ENCODE results near the gene TGFA. TPM values are rescaled to one million over a fixed set of nuclear protein-coding genes. Genes with fewer than 3 reads are reported as not detected.

The TGFA gene
- total RNA-seq, 1 experiment from 2014 or later = 50.1 TPM

- no peak overlapping the region for H2AFZ ChIP-seq (ENCODE audit: low read depth, low read length, poor library complexity, severe bottlenecking)
- no peak for TF ChIP-seq POLR2A (IDR thresholded peaks at IDR 0.05; ENCODE audit: borderline replicate concordance, extremely low read depth, insufficient read depth, insufficient read length)
- TF ChIP-seq CBX3 (IDR thresholded peaks at IDR 0.05; ENCODE audit: low read depth) = no peak
- TF ChIP-seq TCF7L2 (IDR thresholded peaks at IDR 0.05; ENCODE audit: borderline replicate concordance, extremely low read depth, insufficient read depth, insufficient read length) = no peak
- no peak for TF ChIP-seq FOSL1 (IDR thresholded peaks at IDR 0.05; ENCODE audit: low read depth)
- TF ChIP-seq, protein P1, sequence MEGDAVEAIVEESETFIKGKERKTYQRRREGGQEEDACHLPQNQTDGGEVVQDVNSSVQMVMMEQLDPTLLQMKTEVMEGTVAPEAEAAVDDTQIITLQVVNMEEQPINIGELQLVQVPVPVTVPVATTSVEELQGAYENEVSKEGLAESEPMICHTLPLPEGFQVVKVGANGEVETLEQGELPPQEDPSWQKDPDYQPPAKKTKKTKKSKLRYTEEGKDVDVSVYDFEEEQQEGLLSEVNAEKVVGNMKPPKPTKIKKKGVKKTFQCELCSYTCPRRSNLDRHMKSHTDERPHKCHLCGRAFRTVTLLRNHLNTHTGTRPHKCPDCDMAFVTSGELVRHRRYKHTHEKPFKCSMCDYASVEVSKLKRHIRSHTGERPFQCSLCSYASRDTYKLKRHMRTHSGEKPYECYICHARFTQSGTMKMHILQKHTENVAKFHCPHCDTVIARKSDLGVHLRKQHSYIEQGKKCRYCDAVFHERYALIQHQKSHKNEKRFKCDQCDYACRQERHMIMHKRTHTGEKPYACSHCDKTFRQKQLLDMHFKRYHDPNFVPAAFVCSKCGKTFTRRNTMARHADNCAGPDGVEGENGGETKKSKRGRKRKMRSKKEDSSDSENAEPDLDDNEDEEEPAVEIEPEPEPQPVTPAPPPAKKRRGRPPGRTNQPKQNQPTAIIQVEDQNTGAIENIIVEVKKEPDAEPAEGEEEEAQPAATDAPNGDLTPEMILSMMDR (IDR thresholded peaks at IDR 0.05 in 2 of 3, conservative IDR thresholded peaks at IDR 0.05 in 1 of 3; ENCODE audit: borderline replicate concordance in 1 of 3, insufficient read depth in 1 of 3, low read depth in 2 of 3, low read length in 2 of 3) = no peak
- TF ChIP-seq YY1 (IDR thresholded peaks at IDR 0.05; ENCODE audit: extremely low read depth, insufficient replicate concordance, low read depth, low read length) = no peak
- no peak for TF ChIP-seq EGR1 (IDR thresholded peaks at IDR 0.05; ENCODE audit: low read depth)
- no peak for TF ChIP-seq ATF3 (IDR thresholded peaks at IDR 0.05)
- TF ChIP-seq POLR2AphosphoS5 (IDR thresholded peaks at IDR 0.05; ENCODE audit: low read depth, low read length) = no peak
- TF ChIP-seq ZBTB33 (IDR thresholded peaks at IDR 0.05; ENCODE audit: extremely low read depth, insufficient replicate concordance, low read length) = no peak
- TF ChIP-seq EZH2 (IDR thresholded peaks at IDR 0.05) = no peak
- no peak for TF ChIP-seq ZFX (IDR thresholded peaks at IDR 0.05)
- TF ChIP-seq, protein P2, sequence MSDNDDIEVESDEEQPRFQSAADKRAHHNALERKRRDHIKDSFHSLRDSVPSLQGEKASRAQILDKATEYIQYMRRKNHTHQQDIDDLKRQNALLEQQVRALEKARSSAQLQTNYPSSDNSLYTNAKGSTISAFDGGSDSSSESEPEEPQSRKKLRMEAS (IDR thresholded peaks at IDR 0.05) = no peak
- no peak for TF ChIP-seq SP1 (IDR thresholded peaks at IDR 0.05; ENCODE audit: low read depth)
- no peak for TF ChIP-seq EZH2phosphoT487 (IDR thresholded peaks at IDR 0.05; ENCODE audit: borderline replicate concordance)
- no peak for DNase-seq (ENCODE audit: low read depth, low spot score)
- POLR2A ChIA-PET = no interaction called here
- CTCF ChIA-PET = no interaction called here
- RAD21 ChIA-PET (ENCODE audit: low non-redundant PET in 1 of 2, low total read pairs in 2 of 2, uncharacterized antibody in 2 of 2, unreplicated experiment in 2 of 2) = no interaction called here
- ATAC-seq = no peak
- H3K27me3 ChIP-seq (ENCODE audit: insufficient read depth, low read length) = no peaks in the 10 kb centered on the region
- no TSS peak for BruUV-seq (replicated peaks)
- intact Hi-C loops (cut with micrococcal nuclease) = no loop called here
- H4K20me1 ChIP-seq (ENCODE audit: insufficient read depth) = no peaks in the 10 kb centered on the region
- H3K4me1 ChIP-seq (ENCODE audit: control insufficient read depth in 1 of 2, insufficient read depth in 2 of 2, low read length in 2 of 2) = peaks cover 0 to 3% of the 10 kb centered on the region in 2 experiments; a peak in 1 of 4 replicates
- H3K36me3 ChIP-seq (ENCODE audit: control insufficient read depth in 1 of 2, insufficient read depth in 2 of 2, low read length in 2 of 2) = no peaks in the 10 kb centered on the region
- no peak overlapping the region for H3K4me3 ChIP-seq (replicated peaks in 1 of 2; ENCODE audit: low read depth in 1 of 2, low read length in 2 of 2)
- H3K27ac ChIP-seq (ENCODE audit: low read depth, low read length) = no peak overlapping the region
- no peaks in the 10 kb centered on the region for H3K9me2 ChIP-seq (ENCODE audit: insufficient read depth)
- H3K79me2 ChIP-seq (ENCODE audit: insufficient read depth, low read length) = no peaks in the 10 kb centered on the region; the same call in 1 of the 2 replicates
- H3K9me3 ChIP-seq (ENCODE audit: control insufficient read depth in 1 of 2, insufficient read depth in 1 of 2, low read depth in 1 of 2, low read length in 2 of 2) = peaks cover 0 to 5% of the 10 kb centered on the region in 2 experiments; a peak in 2 of 4 replicates
- no peak overlapping the region for H3K9ac ChIP-seq (ENCODE audit: low read length)
- no peak overlapping the region for H3K4me2 ChIP-seq (ENCODE audit: low read length)
Observed at GRCh38 chr2:70480468-70480867, 73.2 kb downstream of the TGFA start.

Measured in HCT116 (cell line).